Gastrocnemius medialis (tissue), 4 donors: Measurements from ENCODE around the gene CHML. TPM values are rescaled to one million over a fixed set of nuclear protein-coding genes. Genes with fewer than 3 reads are reported as not detected.

ENCODE experiments used
- ATAC-seq, 2 donors: fragments of 150-250 bp; one replicate each; pipeline ENCODE4 v1.9.1; 2016
- DNase-seq, 2 donors: peaks; one replicate each; pipeline ENCODE4 v3.0.0-alpha.2; 2019
- H3K27ac ChIP-seq, 4 donors: fragments of 200-600 bp; sonication (generic); 1 replicate in 1 of 4; 2 replicates in 3 of 4; pipeline ENCODE4 v1.5.1; 2016 to 2018; ENCODE audit warnings: mild to moderate bottlenecking in 2 of 4, moderate library complexity in 1 of 4
- H3K27me3 ChIP-seq, 3 donors: fragments of 200-600 bp; sonication (generic) in 2 of 3; 1 replicate in 1 of 3; 2 replicates in 2 of 3; pipeline versions ENCODE4 v1.5.1 to v1.6.0; 2016 to 2019; ENCODE audit warnings: mild to moderate bottlenecking in 1 of 3, moderate library complexity in 1 of 3
- H3K36me3 ChIP-seq, 2 donors: fragments of 200-600 bp; sonication (generic) in 1 of 2; one replicate each; pipeline ENCODE4 v1.5.1; 2017 to 2018
- H3K4me1 ChIP-seq, 2 donors: fragments of 200-600 bp; sonication (generic) in 1 of 2; one replicate each; pipeline ENCODE4 v1.5.1; 2016 to 2017; ENCODE audit warnings: mild to moderate bottlenecking in 2 of 2
- H3K4me3 ChIP-seq, 4 donors: fragments of 200-600 bp; sonication (generic) in 3 of 4; 1 replicate in 1 of 4; 2 replicates in 3 of 4; pipeline ENCODE4 v1.5.1; 2016 to 2019; ENCODE audit warnings: mild to moderate bottlenecking in 2 of 4
- H3K9me3 ChIP-seq, 3 donors: fragments of 200-600 bp; sonication (generic) in 2 of 3; 1 replicate in 1 of 3; 2 replicates in 2 of 3; pipeline ENCODE4 v1.5.1; 2016 to 2019
- CTCF ChIP-seq, 5 experiments: fragments of 450-650 bp in 3 of 5; fragments of 200-600 bp in 2 of 5; sonication (generic) in 2 of 5; IDR thresholded peaks in 4 of 5; conservative IDR thresholded peaks in 1 of 5; 1 replicate in 4 of 5; 2 replicates in 1 of 5; pipeline ENCODE4 v1.5.1; 2016 to 2019; ENCODE audit warnings: antibody characterized with exemption in 5 of 5, mild to moderate bottlenecking in 3 of 5, moderate library complexity in 3 of 5
- POLR2A ChIP-seq, 2 donors: fragments of 450-650 bp; IDR thresholded peaks; one replicate each; pipeline ENCODE4 v1.6.1; 2017; ENCODE audit warnings: antibody characterized with exemption in 2 of 2, mild to moderate bottlenecking in 2 of 2, moderate library complexity in 2 of 2
- in situ Hi-C, 4 donors: fragments of 200-750 bp; cut with MboI; loops; one replicate each; pipeline versions ENCODE4 v1.15.0 to v1.8.0; 2017; ENCODE audit warnings: low sequenced_read_pairs in 4 of 4
- intact Hi-C: fragments of 100-400 bp; cut with DNase I; formaldehyde crosslinking; loops from one replicate; pipeline ENCODE4 v1.15.1; 2023; ENCODE audit warnings: low total_unique reads
- total RNA-seq, 4 donors: library from RNA; depleted of rRNA; stranded (reverse); fragments of >200 nt; gene quantifications; one replicate each; pipeline versions ENCODE4 v1.1.0 to v1.2.3, GENCODE V29; 2016

CHML gene
- total RNA-seq, 4 donors from 2014 or later: 3.2 to 6.5 (median 4.8) TPM

- no peak overlapping the region for H3K27ac ChIP-seq
- ATAC-seq (no peak), DNase-seq (no peak)
- intact Hi-C loops: loop anchor here (5.0 to 10.0 kb wide), 3 partner anchors 236 to 406 kb away; partner anchors contain the start of genes EXO1 and MAP1LC3C
- TF ChIP-seq CTCF (IDR thresholded peaks at IDR 0.05 in 4 of 5, conservative IDR thresholded peaks at IDR 0.05 in 1 of 5) (no peak), POLR2A (IDR thresholded peaks at IDR 0.05) (no peak)
- H3K36me3 ChIP-seq: no peaks in the 10 kb centered on the region
- no peaks in the 10 kb centered on the region for H3K9me3 ChIP-seq
- no peaks in the 10 kb centered on the region for H3K4me1 ChIP-seq
- H3K27me3 ChIP-seq: no peaks in the 10 kb centered on the region
- no peak overlapping the region for H3K4me3 ChIP-seq
- in situ Hi-C loops: loop anchor here (10.0 to 25.0 kb wide), 3 partner anchors 226 to 401 kb away; partner anchors contain the start of genes EXO1 (in 2 of the 4) and MAP1LC3C (in 1 of the 4)
Observed at GRCh38 chr1:241611736-241612135, 28.4 kb downstream of the CHML start.

- H3K4me1 ChIP-seq: no peaks in the 10 kb centered on the region
- H3K27me3 ChIP-seq: no peaks in the 10 kb centered on the region
- TF ChIP-seq POLR2A (IDR thresholded peaks at IDR 0.05) (no peak), CTCF (IDR thresholded peaks at IDR 0.05 in 4 of 5, conservative IDR thresholded peaks at IDR 0.05 in 1 of 5) (peak; percentile 61 to 85 (median 69))
- no peak overlapping the region for H3K4me3 ChIP-seq
- ATAC-seq (peak; percentile 78 to 84), DNase-seq (no peak)
- H3K36me3 ChIP-seq: no peaks in the 10 kb centered on the region
- intact Hi-C loops (loop anchor here (5.0 to 10.0 kb wide), 3 partner anchors 236 to 406 kb away; partner anchors contain the start of genes EXO1 and MAP1LC3C), in situ Hi-C loops (loop anchor here (10.0 to 25.0 kb wide), 3 partner anchors 226 to 401 kb away; partner anchors contain the start of genes EXO1 (in 2 of the 4) and MAP1LC3C (in 1 of the 4))
- H3K9me3 ChIP-seq: no peaks in the 10 kb centered on the region
- no peak overlapping the region for H3K27ac ChIP-seq
Observed at GRCh38 chr1:241611063-241611462, 29.1 kb downstream of the CHML start.

DNA sequence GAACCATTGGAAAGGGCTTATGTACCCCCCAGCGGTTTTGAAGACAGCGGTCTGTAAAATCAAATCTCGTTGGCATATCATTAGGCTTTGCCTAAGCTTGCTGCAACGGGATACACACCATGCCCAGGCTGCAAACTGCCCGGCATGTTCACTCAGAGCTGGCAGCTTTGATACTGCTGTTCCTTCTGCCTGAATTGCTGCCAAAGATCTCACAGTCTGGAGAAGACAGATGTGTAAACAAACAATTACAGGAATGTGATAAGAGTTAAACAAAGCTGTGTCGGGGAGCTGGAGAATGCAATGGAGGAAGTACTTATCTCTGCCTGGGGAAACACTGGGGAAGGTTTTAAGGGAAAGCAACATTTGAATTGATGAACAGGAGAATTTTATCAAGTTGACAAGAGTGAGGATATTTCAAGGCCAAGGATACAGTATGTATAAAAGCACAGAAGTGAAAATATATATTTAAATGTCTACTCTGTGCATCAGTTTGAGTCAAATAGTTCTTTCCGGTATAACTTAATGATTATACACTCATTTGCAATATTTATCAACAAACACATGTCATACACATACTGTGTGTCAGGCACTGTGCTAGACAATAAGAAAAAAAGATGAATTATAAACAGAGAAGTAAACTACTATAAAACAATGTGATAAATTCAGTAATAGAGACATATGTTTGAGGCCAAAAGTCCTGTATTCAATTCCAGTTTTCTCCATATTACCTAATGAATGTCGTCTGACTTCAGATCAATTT is 29.9 kb downstream of the CHML start:
- H3K36me3 ChIP-seq: no peaks in the 10 kb centered on the region
- no peak overlapping the region for H3K4me3 ChIP-seq
- in situ Hi-C loops (loop anchor here (10.0 to 25.0 kb wide), 3 partner anchors 227 to 402 kb away; partner anchors contain the start of genes EXO1 (in 2 of the 4) and MAP1LC3C (in 1 of the 4)), intact Hi-C loops (loop anchor here (5.0 to 10.0 kb wide), 3 partner anchors 237 to 407 kb away; partner anchors contain the start of genes EXO1 and MAP1LC3C)
- H3K27me3 ChIP-seq: no peaks in the 10 kb centered on the region
- H3K9me3 ChIP-seq: no peaks in the 10 kb centered on the region
- H3K4me1 ChIP-seq: no peaks in the 10 kb centered on the region
- no peak for DNase-seq
- no peak overlapping the region for H3K27ac ChIP-seq
- no peak for TF ChIP-seq POLR2A (IDR thresholded peaks at IDR 0.05)
- no peak for TF ChIP-seq CTCF (IDR thresholded peaks at IDR 0.05 in 4 of 5, conservative IDR thresholded peaks at IDR 0.05 in 1 of 5)
- no peak for ATAC-seq

- in situ Hi-C loops: loop anchor here in 3 of 4 donors (25.0 kb wide), 2 partner anchors 229 to 404 kb away; partner anchors contain the start of gene EXO1 (in 2 of the 3)
- H3K4me1 ChIP-seq: no peaks in the 10 kb centered on the region
- ATAC-seq: no peak
- H3K27me3 ChIP-seq: no peaks in the 10 kb centered on the region
- no peak overlapping the region for H3K27ac ChIP-seq
- H3K9me3 ChIP-seq: no peaks in the 10 kb centered on the region
- no peaks in the 10 kb centered on the region for H3K36me3 ChIP-seq
- DNase-seq: no peak
- no peak overlapping the region for H3K4me3 ChIP-seq
- TF ChIP-seq CTCF (IDR thresholded peaks at IDR 0.05 in 4 of 5, conservative IDR thresholded peaks at IDR 0.05 in 1 of 5) (no peak), POLR2A (IDR thresholded peaks at IDR 0.05) (no peak)
- intact Hi-C loops: no loop called here
Observed at GRCh38 chr1:241608379-241609033, 31.7 kb downstream of the CHML start.
